Measurements from ENCODE around the gene FOXK2. TPM values are rescaled to one million over a fixed set of nuclear protein-coding genes. Genes with fewer than 3 reads are reported as not detected.
"Not testable (repeated sequence)": the region's sequence is repeated elsewhere in the genome, so short reads cannot be mapped to it uniquely, and the experiment has no call there.

Gene FOXK2
- total and polyA plus RNA-seq, 8 donors, result 17.7 to 27.9 (median 19.8) TPM

GRCh38 chr17:82571855-82572254 is 52.3 kb downstream of the FOXK2 start:
- FAIRE-seq (no peak), ATAC-seq (no peak), DNase-seq (peak in 1 of 6 donors; percentile 12)
- H3K27ac ChIP-seq, result no peak overlapping the region
- no peaks in the 10 kb centered on the region for H3K27me3 ChIP-seq
- intact Hi-C loops (cut with DNase I), result no loop called here
- H3K4me1 ChIP-seq, result peaks cover 0 to 6% (median 3%) of the 10 kb centered on the region in 3 donors
- peaks cover 0 to 22% (median 0%) of the 10 kb centered on the region in 3 donors for H3K36me3 ChIP-seq
- 89 to 96% methylated on average over 6 of the region's 6 CpGs for WGBS, 2 donors
- no peaks in the 10 kb centered on the region for H3K9me3 ChIP-seq
- no peak for TF ChIP-seq CTCF (IDR thresholded peaks at IDR 0.05)
- H3K4me3 ChIP-seq, result no peak overlapping the region

DNA sequence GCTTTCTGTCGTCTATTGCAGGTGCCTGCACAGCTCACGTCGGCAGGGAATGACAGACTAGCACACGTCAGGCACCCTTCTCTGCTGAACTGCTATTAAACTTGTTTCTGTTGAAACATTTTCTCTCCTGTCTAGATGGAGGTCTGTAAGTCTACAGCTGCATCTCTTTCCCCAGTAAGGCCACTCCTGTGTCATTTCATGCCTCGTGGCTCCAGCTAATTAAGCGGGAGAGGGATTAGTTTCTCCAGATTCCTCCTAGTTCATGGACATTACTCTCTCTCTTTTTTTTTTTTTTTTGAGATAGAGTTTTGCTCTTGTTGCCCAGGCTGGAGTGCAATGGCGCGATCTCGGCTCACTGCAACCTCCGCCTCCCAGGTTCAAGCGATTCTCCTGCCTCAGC is 54.5 kb downstream of the FOXK2 start:
- no peak for TF ChIP-seq CTCF (IDR thresholded peaks at IDR 0.05)
- ATAC-seq (no peak), DNase-seq (no peak), FAIRE-seq (no peak)
- Histone ChIP-seq H3K4me1 (no peaks in the 10 kb centered on the region), H3K27me3 (no peaks in the 10 kb centered on the region), H3K9me3 (no peaks in the 10 kb centered on the region), H3K36me3 (peaks cover 0 to 24% (median 0%) of the 10 kb centered on the region in 3 donors), H3K4me3 (no peak overlapping the region), H3K27ac (no peak overlapping the region)
- intact Hi-C loops (cut with DNase I), result no loop called here
- WGBS, 2 donors, result 84 to 90% methylated on average over 11 of the region's 11 CpGs

- H3K36me3 ChIP-seq, result peaks cover 0 to 19% (median 0%) of the 10 kb centered on the region in 3 donors
- H3K4me1 ChIP-seq; ATAC-seq; FAIRE-seq; H3K27ac ChIP-seq; H3K4me3 ChIP-seq; intact Hi-C loops (cut with DNase I); H3K27me3 ChIP-seq; H3K9me3 ChIP-seq: not testable (repeated sequence)
- peak in 1 of 6 donors; percentile 5 for DNase-seq
- 94 to 96% methylated on average over 32 to 39 of the region's 52 CpGs for WGBS, 2 donors
Observed at GRCh38 chr17:82575581-82576221, 56.2 kb downstream of the FOXK2 start.

GRCh38 chr17:82577300-82577699 is 57.8 kb downstream of the FOXK2 start:
- H3K36me3 ChIP-seq, result peaks cover 0 to 15% (median 0%) of the 10 kb centered on the region in 3 donors
- WGBS, 2 donors, result 95 to 97% methylated on average over 18 of the region's 18 CpGs
- no peaks in the 10 kb centered on the region for H3K27me3 ChIP-seq
- FAIRE-seq, result no peak
- no peaks in the 10 kb centered on the region for H3K4me1 ChIP-seq
- no peak for ATAC-seq
- no peak for TF ChIP-seq CTCF (IDR thresholded peaks at IDR 0.05)
- H3K9me3 ChIP-seq, result no peaks in the 10 kb centered on the region
- H3K27ac ChIP-seq, result no peak overlapping the region
- DNase-seq, result no peak
- intact Hi-C loops (cut with DNase I), result no loop called here
- H3K4me3 ChIP-seq, result no peak overlapping the region

GRCh38 chr17:82579969-82580368 is 60.4 kb downstream of the FOXK2 start:
- H3K27me3 ChIP-seq; H3K27ac ChIP-seq; H3K4me3 ChIP-seq; H3K4me1 ChIP-seq; intact Hi-C loops (cut with DNase I); H3K9me3 ChIP-seq; ATAC-seq; DNase-seq; H3K36me3 ChIP-seq; FAIRE-seq: not testable (repeated sequence)
- 86 to 91% methylated on average over 3 to 4 of the region's 4 CpGs for WGBS, 2 donors

- no peak for DNase-seq
- no peak for FAIRE-seq
- no peak for TF ChIP-seq CTCF (IDR thresholded peaks at IDR 0.05)
- no peak overlapping the region for H3K4me3 ChIP-seq
- H3K27me3 ChIP-seq, result no peaks in the 10 kb centered on the region
- intact Hi-C loops (cut with DNase I), result no loop called here
- WGBS, 2 donors, result 92 to 93% methylated on average over 8 of the region's 8 CpGs
- peaks cover 0 to 12% (median 0%) of the 10 kb centered on the region in 3 donors for H3K36me3 ChIP-seq
- no peaks in the 10 kb centered on the region for H3K4me1 ChIP-seq
- no peak overlapping the region for H3K27ac ChIP-seq
- ATAC-seq, result peak in 1 of 4 donors; percentile 8
- H3K9me3 ChIP-seq, result no peaks in the 10 kb centered on the region
Observed at GRCh38 chr17:82582213-82582612, 62.7 kb downstream of the FOXK2 start.
